ENCODE data around the gene MRM2. TPM values are rescaled to one million over a fixed set of nuclear protein-coding genes. Genes with fewer than 3 reads are reported as not detected.
A peak's percentile ranks its signal among the peaks of the same experiment; 100 is the strongest.

Gene MRM2
- total RNA-seq, 6 experiments from 2014 or later = 9.5 to 14.6 (median 11.5) TPM

- H3K27me3 ChIP-seq = no peaks in the 10 kb centered on the region
- WGBS (ENCODE audit: insufficient coverage, low coverage, low lambda C conversion rate, missing lambda C conversion rate) = 91% methylated on average over 4 of the region's 17 CpGs
- TF ChIP-seq CTCF (IDR thresholded peaks at IDR 0.05) (no peak), POLR2A (IDR thresholded peaks at IDR 0.05) (no peak)
- H3K36me3 ChIP-seq = peaks cover 0 to 19% (median 0%) of the 10 kb centered on the region in 4 donors
- no peak overlapping the region for H3K4me3 ChIP-seq
- no peak for ATAC-seq
- H3K4me1 ChIP-seq = no peaks in the 10 kb centered on the region
- no peak for DNase-seq
- no peak overlapping the region for H3K27ac ChIP-seq
- H3K9me3 ChIP-seq = no peaks in the 10 kb centered on the region
- intact Hi-C loops (cut with DNase I) = no loop called here
Measured at GRCh38 chr7:2257651-2258050, 15.6 kb upstream of the MRM2 start.

GRCh38 chr7:2257046-2257551 is 15.1 kb upstream of the MRM2 start:
- Histone ChIP-seq H3K36me3 (peaks cover 0 to 19% (median 0%) of the 10 kb centered on the region in 4 donors), H3K27me3 (no peaks in the 10 kb centered on the region), H3K4me1 (no peaks in the 10 kb centered on the region), H3K27ac (no peak overlapping the region), H3K9me3 (no peaks in the 10 kb centered on the region), H3K4me3 (no peak overlapping the region)
- intact Hi-C loops (cut with DNase I) = no loop called here
- DNase-seq (peak in 1 of 3 donors; percentile 54), ATAC-seq (no peak)
- no peak for TF ChIP-seq CTCF (IDR thresholded peaks at IDR 0.05)
- TF ChIP-seq POLR2A (IDR thresholded peaks at IDR 0.05) = no peak
- WGBS (ENCODE audit: insufficient coverage, low coverage, low lambda C conversion rate, missing lambda C conversion rate) = no CpG with 5 or more reads among the region's 38 CpGs

GRCh38 chr7:2256306-2257045 is 14.5 kb upstream of the MRM2 start:
- peaks cover 0 to 19% (median 0%) of the 10 kb centered on the region in 4 donors for H3K36me3 ChIP-seq
- intact Hi-C loops (cut with DNase I) = no loop called here
- WGBS (ENCODE audit: insufficient coverage, low coverage, low lambda C conversion rate, missing lambda C conversion rate) = 97% methylated on average over 17 of the region's 44 CpGs
- H3K27me3 ChIP-seq = no peaks in the 10 kb centered on the region
- no peak for TF ChIP-seq POLR2A (IDR thresholded peaks at IDR 0.05)
- TF ChIP-seq CTCF (IDR thresholded peaks at IDR 0.05) = no peak
- H3K4me1 ChIP-seq = no peaks in the 10 kb centered on the region
- H3K27ac ChIP-seq = no peak overlapping the region
- DNase-seq = no peak
- no peaks in the 10 kb centered on the region for H3K9me3 ChIP-seq
- no peak overlapping the region for H3K4me3 ChIP-seq
- no peak for ATAC-seq

GRCh38 chr7:2255145-2256139 is 13.4 kb upstream of the MRM2 start:
- no peak for TF ChIP-seq POLR2A (IDR thresholded peaks at IDR 0.05)
- TF ChIP-seq CTCF (IDR thresholded peaks at IDR 0.05) = no peak
- Histone ChIP-seq H3K27ac (no peak overlapping the region), H3K27me3 (no peaks in the 10 kb centered on the region), H3K4me3 (no peak overlapping the region), H3K36me3 (peaks cover 0 to 19% (median 0%) of the 10 kb centered on the region in 4 donors), H3K9me3 (no peaks in the 10 kb centered on the region), H3K4me1 (no peaks in the 10 kb centered on the region)
- WGBS (ENCODE audit: insufficient coverage, low coverage, low lambda C conversion rate, missing lambda C conversion rate) = 100% methylated on average over 1 of the region's 33 CpGs
- intact Hi-C loops (cut with DNase I) = no loop called here
- peak in 1 of 3 donors; percentile 46 for DNase-seq
- no peak for ATAC-seq

All from right lobe of liver (tissue), 6 donors.